NCI-H128 (cell line): ENCODE results near the gene SUN5.

ENCODE experiments used
- DNase-seq: peaks from one replicate; lab custom pipeline; 2025; ENCODE audit not compliant: unreplicated experiment; lab: John Stamatoyannopoulos, UW

SUN5 gene

DNA sequence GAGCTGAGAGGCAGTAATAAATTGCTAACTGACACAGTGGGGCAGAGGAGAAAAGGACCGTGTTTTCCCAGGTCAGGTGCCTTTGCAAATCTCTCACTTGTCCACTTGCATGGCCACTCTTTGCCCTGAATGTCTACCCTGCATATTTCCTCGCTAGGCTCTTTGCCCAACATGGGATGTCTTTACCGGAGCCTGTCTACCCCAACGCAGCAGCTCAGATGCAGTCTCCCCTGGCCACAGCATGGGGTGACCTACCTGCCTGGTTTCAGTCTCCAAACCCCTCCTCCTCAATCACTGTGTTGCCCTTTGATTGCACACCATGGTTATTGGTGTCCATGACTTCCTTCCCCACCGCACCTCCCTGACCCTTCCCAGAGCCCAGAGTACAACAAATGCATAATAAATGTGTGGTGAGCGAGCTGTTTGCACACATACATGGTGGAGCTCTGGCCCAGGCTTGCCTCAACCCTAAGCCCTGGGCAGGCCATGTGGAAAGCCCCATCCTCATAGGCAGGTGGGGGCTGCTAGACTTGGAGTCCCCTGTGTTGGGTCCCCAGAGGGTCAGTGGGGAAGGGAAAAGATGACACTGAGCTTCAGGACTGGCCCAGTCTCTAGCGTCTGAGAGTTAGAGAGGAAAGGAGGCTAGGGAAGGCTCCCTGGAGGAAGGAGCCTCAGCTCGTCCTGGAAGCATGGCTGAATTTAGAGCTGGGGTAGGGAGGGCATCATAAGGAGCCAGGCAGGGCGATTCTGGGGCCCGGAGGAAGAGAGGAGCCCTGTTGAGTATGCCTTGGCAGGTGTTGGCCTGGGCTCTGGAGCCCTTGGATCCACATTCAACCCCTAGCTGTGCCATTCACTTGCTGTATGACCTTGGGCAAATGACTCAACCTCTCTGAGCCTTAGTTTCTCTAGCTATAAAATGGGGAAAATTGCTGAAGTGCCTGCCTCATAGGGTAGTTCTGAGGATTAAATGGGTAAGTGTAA lies 22.8 kb upstream of the SUN5 start:
- no peak for DNase-seq

DNA sequence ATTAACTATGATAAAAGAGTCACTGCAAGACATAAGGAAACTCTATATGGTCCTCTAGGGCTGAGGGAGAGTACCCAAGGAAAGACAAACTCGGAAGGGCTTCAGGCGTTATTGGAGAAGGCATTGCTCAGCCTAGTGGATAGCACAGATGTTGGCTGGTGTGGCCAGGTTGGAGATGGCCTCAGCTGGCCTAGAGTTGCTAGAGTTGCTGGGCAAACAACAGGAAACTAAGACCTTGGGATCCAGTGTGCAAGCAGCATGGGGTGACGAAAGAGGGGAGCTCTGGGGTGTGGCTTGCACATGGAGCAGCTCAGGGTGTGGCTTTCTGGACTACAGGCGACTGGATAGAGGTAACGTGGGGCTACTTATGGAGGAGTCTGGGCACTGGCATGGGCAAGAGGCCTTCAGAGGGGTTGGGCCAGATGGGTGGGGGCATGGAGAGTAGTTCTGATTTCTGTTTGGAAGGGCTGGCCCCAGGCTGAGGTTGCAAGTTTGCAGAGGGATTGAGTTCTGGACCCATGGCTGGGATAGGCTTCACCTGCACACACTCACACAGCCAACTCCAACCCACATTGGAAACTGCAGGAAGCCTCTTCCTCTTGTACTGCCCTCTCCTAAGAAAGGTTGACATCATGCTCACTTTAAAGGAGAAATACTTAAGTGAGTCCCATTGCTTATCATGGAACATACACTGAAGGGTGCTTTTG lies 22.0 kb upstream of the SUN5 start:
- DNase-seq, result no peak

DNA sequence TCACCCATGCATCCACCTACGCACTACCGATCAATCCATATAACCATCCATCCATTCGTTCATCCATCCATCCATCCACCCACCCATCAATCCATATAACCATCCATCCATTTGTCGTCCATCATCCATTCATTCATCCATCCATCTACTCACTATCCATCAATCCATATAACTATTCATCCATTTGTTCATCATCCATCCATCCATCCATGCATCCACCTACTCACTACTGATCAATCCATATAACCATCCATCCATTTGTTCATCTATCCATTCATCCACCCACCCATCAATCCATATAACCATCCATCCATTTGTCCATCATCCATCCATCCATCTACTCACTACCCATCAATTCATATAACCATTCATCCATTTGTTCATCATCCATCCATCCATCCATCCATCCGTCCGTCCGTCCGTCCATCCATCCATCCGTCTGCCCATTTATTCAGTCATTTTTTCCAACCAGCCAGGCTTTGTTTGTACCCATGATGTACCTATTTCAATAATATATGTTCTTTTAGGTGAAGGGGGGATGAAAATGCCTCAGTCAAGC lies 21.2 kb upstream of the SUN5 start:
- no peak for DNase-seq

DNA sequence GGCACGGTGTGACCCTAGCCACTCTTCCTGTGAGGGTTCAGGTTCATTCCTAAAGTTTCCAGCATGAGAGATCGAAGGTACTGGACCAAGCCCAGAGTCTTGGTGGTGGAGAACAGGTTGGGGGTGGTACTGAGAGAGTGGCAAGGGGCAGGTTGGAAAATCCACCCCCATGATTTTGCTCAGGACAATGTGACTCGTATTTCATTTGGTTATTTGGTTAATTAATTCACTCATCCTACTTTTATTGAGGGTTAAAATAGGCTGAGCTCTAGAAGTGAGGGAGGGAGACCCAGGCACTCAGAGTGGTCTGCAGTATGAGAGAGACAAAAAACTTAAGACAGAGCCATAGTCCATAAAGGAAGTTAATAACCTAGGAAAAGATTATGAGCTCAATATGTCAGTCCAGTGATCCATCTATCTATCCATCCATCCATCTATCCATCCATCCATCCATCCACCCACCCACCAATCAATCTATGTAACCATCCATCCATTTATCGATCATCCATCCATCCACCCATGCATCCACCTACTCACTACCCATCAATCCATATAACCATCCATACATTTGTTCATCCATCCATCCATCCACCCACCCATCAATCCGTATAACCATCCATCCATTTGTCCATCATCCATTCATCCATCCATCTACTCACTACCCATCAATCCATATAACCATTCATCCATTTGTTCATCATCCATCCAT lies 20.5 kb upstream of the SUN5 start:
- no peak for DNase-seq

DNA sequence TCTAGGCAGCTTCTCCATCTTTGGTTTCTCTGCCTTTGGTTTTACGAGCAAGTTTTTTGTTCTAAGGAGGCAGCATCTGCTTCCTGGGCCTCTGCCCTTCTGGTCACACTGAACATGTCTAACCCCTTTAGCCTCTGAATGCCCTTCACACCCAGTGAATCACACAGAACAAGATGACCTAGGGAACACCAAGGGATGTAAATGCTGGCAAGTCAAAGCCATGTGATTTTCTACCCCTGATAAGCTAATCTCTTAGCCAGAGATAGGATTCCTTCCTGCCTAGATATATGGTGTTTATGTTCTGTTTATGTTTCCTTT lies 20.0 kb upstream of the SUN5 start:
- no peak for DNase-seq

DNA sequence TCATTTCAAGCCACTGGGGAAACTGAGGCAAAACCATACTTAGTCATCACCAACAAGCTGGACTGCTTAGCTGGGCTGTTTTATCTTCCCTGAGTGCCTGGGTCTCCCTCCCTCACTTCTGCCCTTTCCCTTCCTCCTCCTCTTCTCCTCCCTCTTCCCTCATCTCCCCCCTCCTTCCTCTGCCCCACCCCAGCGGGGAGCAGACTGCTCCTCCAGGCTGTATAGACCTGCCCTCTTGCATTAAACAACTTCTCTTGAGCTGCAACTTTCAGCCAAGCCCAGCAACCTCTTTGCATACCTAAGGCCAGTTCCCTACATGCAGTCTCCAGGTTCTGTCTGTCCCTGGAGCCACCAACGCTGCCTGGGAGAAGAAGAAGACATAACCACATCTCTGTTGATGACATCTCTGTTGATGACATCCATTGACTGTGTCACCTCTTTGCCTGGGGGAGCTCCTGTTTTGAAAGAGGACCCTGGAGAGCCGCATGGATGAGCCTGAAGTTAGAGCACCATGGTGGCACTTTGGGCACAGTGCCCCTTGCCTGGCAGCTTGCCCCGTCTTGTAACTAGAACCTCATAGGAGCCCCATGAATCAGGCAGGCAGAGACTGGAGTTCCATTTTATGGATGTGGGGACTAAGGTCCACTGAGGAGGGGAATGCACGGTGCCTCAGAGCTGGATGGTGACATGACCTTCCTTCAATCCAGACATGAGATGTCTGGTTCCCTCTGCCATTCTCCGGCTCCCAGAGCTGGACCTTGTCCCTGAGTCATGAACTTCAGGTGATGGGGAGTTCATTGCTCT lies 19.4 kb upstream of the SUN5 start:
- DNase-seq, result no peak

DNA sequence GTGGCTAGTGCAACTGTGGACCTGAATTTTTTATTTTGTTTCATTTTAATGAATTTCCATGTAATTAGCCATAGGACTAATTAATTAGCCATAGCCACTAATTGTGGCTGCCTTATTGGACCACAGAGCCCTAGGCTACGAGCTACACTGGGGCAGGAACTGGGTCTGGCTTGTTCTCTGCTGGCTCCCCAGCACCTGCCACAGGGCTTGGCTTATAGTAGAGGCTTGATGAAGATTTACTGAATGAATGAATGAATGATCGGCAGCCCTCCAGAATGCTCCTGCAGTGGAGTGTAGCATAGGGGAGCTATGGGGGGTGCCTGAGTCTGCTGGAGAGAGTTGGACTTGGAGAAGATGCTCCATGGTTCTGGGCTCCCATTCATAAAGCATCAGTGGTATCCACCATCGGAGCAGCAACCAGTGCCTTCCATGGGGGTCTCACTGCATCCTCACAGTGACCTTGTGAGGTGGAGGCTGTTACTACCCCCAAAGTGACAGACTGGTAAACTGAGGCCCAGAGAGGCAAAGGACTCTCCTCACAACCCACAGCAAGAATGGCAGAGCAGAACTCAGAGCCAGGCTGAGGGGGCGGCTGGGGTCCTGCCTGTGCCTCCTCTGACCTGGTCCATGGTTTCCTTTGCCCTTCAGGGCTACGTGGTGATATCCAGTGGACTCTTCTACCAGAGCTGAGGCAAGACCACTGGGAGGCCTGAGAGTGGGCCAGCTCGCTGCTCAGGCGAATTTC lies 18.6 kb upstream of the SUN5 start:
- DNase-seq, result no peak

DNA sequence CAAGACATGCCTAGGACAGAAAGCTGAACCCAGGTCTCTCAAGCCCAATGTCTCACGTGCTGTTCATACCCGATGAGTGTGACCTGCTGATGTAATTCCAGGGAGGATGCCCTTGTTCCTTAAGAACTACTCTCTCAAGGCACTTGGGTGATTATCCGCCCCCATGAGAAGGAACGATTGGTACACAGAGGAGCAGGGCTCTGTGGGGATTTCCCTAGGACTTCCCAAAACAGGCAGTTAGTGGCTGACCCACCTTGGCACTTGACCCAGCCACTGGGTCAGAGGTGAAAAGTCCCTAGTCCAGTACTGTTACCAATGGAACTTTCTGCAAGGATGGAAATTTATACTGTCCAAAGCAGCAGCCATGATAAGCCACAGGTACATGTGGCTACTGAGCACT lies 18.1 kb upstream of the SUN5 start:
- DNase-seq, result no peak

DNA sequence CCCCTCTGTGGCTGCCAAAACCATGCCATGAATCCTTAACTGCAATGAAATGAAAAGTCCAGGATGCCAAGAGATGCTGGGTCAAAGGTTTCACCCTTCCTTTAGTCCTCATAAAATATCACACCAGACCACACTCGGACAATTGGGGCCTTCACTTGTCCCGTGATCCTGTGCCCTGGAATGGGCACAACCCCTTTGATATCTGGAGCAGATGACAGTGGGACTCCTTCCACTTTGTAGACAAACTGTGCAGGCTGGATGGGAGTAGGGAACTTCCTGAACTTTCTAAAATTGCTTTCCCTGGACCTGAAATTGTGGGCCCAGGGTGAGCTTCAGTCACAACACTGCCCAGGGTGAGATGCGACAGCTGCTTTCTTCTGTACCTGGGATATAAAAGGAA lies 17.6 kb upstream of the SUN5 start:
- DNase-seq, result no peak

DNA sequence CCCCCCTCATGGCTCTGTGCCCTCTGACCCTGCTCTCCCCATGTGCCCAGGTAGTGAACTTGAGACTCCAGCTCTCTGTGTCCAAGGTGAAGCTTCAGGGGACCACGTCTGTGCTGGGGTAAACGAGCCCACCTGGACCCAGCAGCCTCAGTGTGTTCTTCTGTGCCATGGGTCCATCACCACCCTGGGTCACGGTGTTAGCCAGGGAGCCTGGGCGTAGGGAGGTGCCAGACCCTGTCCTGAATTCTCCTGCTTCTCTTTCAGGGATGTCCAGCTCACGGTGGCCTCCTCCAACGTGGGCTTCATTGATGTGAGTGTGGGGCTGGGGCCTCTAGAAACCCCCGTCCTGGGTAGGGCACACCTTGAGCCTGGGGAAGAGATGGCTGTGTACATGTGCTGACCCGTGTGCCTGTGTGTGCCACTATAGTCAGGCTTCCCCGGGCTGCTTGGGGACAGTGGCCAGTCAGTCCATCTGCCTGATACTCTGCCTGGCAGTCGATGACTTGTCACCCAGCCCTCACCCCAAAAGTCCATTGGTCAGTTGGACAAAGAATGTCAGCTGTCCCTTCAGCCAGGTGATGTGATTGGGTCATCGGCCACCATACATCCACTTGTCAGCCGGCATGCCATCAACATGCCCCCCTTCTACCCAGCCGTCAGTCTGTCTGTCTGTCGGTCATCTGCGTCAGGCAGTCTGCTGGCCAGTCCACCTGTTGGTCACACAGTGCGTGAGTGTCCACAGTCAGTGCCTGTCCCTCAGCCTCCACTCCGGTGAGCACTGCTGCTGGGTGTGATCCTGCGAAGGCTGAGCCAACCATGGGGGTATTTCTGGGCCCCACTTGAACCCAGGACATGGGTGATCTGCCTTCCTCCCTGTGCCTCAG lies 16.3 kb upstream of the SUN5 start:
- DNase-seq, result no peak

DNA sequence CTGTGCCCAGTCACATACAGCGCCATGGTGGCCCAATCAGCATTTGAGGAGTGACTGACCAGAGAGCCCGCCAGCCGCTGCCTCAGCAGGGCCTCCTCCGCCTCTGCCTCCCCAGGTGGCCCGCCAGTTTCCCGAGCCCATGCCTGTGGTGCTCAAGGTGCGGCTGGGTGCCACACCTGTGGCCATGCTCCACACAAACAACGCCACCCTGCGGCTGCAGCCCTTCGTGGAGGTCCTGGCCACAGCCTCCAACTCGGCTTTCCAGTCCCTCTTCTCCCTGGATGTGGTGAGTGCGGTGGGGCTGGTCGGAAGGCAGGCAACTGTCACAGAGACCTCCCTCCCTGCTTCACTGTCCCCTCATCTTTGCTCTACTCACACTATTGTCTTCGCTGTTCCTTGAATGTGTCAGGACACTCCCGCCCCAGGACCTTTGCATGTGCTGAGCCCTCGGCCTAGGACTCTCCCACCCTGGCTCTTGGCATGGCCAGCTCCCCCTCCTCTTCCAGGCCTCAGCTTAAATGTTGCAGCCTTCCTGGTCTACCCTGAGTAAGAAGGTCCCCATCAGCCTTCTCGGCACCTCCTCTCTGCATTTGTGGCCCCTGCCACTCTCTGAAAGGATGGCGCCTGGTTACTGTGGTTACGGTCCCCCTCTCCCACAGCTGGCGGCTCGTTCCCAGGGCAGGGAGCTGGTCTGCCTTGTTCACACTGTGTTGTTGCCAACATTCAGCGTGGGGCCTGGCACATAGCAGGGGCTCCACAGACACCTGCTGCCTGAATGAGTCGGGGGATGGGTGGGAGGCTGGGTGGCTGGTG lies 15.4 kb upstream of the SUN5 start:
- no peak for DNase-seq

DNA sequence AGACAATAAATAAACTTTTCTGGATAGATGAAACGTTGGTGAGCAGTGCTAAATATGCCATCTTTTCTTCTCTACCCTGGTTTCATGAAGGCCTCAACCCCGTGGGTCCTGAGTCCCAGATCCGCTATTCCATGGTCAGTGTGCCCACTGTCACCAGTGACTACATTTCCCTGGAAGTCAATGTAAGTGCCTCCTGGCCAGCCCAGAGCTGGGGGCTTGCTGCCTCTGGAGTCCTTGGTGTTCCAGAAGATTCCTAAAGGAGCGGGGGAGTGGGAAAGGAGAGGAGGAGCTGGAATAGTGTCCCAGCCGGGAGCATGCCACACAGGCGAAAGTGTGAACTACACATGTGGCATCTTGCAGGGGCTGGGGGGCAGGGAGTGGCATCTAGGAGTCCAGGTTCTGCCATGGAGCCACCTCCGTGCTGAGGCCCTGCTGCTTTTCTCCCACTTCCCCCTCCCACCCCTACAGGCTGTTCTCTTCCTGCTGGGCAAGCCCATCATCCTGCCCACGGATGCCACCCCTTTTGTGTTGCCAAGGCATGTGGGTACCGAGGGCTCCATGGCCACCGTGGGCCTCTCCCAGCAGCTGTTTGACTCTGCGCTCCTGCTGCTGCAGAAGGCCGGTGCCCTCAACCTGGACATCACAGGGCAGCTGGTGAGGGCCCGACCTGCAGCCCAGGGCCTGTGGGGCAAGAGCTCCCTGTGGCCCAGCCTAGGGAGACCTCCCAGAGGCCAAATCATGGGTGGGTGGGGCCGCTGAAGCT lies 14.1 kb upstream of the SUN5 start:
- DNase-seq, result no peak

DNA sequence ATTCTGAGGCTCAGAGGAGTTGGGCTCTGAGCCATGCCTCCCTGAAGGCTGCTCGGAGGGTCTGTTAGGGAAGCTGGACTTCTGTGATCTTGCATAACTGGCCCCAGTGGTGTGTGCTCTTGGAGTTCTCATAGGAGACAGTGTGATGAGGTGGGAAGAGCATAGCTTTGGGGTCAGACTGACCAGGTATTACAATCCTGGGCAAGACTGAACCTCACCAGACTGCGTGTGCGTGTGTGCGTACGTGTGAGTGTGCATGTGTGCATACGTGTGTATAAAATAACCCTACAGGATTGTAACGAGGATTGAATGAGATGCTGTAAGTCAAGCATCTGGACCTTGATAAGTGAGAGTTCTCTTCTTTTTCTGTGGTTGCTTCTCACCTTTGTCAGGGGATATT lies 13.3 kb upstream of the SUN5 start:
- no peak for DNase-seq

DNA sequence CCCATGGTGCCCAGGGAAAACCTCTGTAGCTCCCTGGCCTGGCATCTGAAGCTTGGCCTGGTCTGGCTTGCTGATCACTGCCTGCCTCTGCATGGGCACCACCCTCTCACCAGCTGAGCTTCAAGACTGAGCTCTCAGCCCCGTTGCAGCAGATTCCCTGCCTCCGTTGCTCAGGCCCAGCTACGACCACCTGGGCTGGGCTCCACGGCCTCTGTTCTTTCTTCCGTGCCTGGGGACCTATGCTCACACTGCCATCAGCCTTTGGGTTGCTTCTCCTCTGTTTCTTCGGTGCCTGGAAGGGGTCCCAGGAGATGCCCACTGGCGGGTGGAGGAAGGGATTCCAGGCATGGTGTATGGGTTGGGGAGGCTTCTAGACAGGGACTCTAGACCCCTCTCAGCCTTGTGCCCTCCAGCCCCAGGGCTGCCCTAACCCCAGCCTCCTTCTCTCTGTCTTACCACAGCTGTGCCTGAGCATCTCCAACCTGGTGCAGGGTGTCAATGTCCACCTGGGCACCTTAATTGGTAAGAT lies 12.4 kb upstream of the SUN5 start:
- DNase-seq, result no peak

DNA sequence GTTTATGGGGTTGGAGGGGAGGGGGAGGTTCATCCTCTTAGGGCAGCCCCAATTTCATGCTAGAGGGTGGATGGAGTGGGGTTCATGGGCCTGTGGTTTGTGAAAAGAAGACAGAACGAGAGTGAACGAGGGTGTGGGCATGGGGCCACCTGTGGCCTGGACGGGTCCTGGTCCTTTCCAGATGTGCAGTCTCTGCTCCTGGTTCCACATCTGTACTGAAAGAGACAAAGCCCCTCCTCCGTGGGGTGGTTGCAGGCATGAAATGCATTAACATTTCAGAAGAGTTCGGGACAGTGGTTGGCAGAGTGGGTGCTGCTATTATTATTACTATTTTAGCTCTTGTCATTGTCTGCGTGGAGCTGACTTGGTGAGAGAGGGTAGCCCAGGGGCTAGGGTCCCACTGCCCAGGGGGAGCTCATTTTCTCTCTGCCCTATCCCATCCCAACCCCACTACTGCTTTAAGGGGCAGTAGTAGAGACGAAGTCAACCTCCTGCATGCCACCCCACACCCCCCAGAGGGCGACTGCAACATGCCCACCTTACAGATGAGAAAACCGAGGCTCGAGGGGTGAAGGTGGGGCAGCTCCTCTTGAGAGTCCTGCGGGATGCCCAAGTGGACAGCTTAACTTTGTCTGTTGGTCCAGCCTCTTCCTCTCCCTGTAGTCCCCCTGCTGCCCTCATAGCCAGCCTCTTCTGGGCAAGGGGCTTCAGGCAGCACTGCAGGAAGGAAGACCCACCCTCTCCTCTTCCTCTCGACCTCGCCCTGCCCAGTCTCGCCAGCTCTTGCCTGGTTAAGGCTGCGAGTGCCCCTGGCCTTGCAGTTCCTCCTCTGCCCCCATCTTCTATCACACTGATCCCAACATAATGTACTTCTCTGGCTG lies 11.7 kb upstream of the SUN5 start:
- DNase-seq, result no peak

DNA sequence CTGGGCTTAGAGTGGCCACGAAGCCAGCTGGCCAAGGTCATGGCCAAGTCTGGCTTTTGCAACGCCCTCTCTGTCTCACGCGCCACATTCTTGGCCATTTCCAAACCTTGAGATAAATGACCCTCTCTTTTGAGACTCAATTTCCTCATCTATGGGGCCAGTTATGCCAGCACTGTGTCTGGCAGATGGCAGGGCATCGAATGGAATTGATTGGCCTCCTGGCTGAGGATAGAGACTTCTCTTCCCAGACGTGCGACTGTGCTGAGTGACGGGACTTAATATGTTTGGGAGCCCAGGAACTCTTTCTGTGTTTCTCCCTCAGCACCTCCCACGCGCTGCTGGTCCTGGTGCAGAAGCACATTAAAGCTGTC lies 10.9 kb upstream of the SUN5 start:
- DNase-seq, result no peak
